Naive thymus-derived CD4-positive, alpha-beta T cell (primary cell): ENCODE results near the gene PTTG1. TPM values are rescaled to one million over a fixed set of nuclear protein-coding genes. Genes with fewer than 3 reads are reported as not detected.

Experiments
- ATAC-seq: fragments of 150-1000 bp; cut with Tn5 transposase; 2 replicates; pipeline ENCODE4 v1.10.0; 2021; ENCODE audit warnings: mild to moderate bottlenecking, moderate library complexity
- CTCF ChIA-PET: fragments of 350-600 bp; sonication (Branson Sonifier 250); formaldehyde crosslinking; loops from one replicate; lab custom pipeline; 2021; ENCODE audit warnings: antibody characterized with exemption; lab: Charles Lee
- POLR2A ChIA-PET: fragments of 350-600 bp; sonication (Branson Sonifier 250); formaldehyde crosslinking; loops from one replicate; lab custom pipeline; 2021; ENCODE audit warnings: antibody characterized with exemption, inconsistent platforms; lab: Charles Lee
- DNase-seq, 9 donors: peaks; one replicate each; pipeline versions ENCODE4 v3.0.0 to v3.0.0-alpha.2; 2020 to 2022; ENCODE audit warnings: mixed read lengths in 1 of 9
- H3K27ac ChIP-seq: one replicate; pipeline ENCODE4 v1.7.0; 2013; ENCODE audit warnings: mild to moderate bottlenecking, low read depth, low read length, moderate library complexity
- H3K27me3 ChIP-seq, 2 donors: one replicate each; pipeline ENCODE4 v1.7.0; 2013; ENCODE audit warnings: low read length in 2 of 2, mild to moderate bottlenecking in 2 of 2, moderate library complexity in 2 of 2; ENCODE audit not compliant: control insufficient read depth in 2 of 2, insufficient read depth in 2 of 2
- H3K36me3 ChIP-seq, 3 experiments: 1 replicate in 2 of 3; 2 replicates in 1 of 3; pipeline ENCODE4 v1.7.0; 2013; ENCODE audit warnings: low read length in 3 of 3, mild to moderate bottlenecking in 3 of 3, moderate library complexity in 1 of 3; ENCODE audit not compliant: insufficient read depth in 3 of 3, control insufficient read depth in 2 of 3
- H3K4me1 ChIP-seq, 2 donors: one replicate each; pipeline ENCODE4 v1.7.0; 2013; ENCODE audit warnings: low read length in 2 of 2, mild to moderate bottlenecking in 2 of 2, moderate library complexity in 1 of 2; ENCODE audit not compliant: control insufficient read depth in 2 of 2, insufficient read depth in 2 of 2
- H3K4me3 ChIP-seq: 2 replicates; pipeline ENCODE4 v1.7.0; 2013; ENCODE audit warnings: mild to moderate bottlenecking, low read length
- H3K9me3 ChIP-seq, 3 experiments: 1 replicate in 2 of 3; 2 replicates in 1 of 3; pipeline ENCODE4 v1.7.0; 2013; ENCODE audit warnings: low read length in 3 of 3; ENCODE audit not compliant: control insufficient read depth in 2 of 3
- H3K27ac Mint-ChIP-seq, 9 donors: one replicate each; pipeline ENCODE4 v1.8.0; 2020 to 2022; ENCODE audit warnings: mixed read lengths in 9 of 9, mild to moderate bottlenecking in 8 of 9, moderate library complexity in 5 of 9, inconsistent platforms in 2 of 9
- H3K27me3 Mint-ChIP-seq, 5 donors: one replicate each; pipeline ENCODE4 v1.8.0; 2021 to 2022; ENCODE audit warnings: mixed read lengths in 5 of 5, mild to moderate bottlenecking in 1 of 5
- H3K36me3 Mint-ChIP-seq, 5 donors: one replicate each; pipeline ENCODE4 v1.8.0; 2020 to 2022; ENCODE audit warnings: mixed read lengths in 5 of 5, mild to moderate bottlenecking in 3 of 5, inconsistent platforms in 1 of 5
- H3K4me1 Mint-ChIP-seq, 7 donors: one replicate each; pipeline ENCODE4 v1.8.0; 2020 to 2022; ENCODE audit warnings: mixed read lengths in 7 of 7, mild to moderate bottlenecking in 3 of 7, inconsistent platforms in 1 of 7
- H3K4me3 Mint-ChIP-seq, 10 donors: one replicate each; pipeline ENCODE4 v1.8.0; 2020 to 2022; ENCODE audit warnings: mild to moderate bottlenecking in 10 of 10, mixed read lengths in 10 of 10, moderate library complexity in 6 of 10, inconsistent platforms in 2 of 10
- H3K9me3 Mint-ChIP-seq, 11 donors: one replicate each; pipeline ENCODE4 v1.8.0; 2020 to 2022; ENCODE audit warnings: mixed read lengths in 11 of 11, mild to moderate bottlenecking in 4 of 11, inconsistent platforms in 1 of 11, moderate library complexity in 1 of 11
- intact Hi-C, 2 donors: fragments of 100-400 bp; cut with micrococcal nuclease; formaldehyde crosslinking; loops; one replicate each; pipeline ENCODE4 v1.15.1; 2023
- polyA plus RNA-seq, 2 donors: library from polyadenylated mRNA; unstranded; fragments of 300-500 nt; fragmentation: Illumina TruSeq; gene quantifications; one replicate each; pipeline ENCODE4 v1.2.3, GENCODE V29; 2021
- total RNA-seq, 6 experiments: library from RNA in 5 of 6; stranded (reverse) in 5 of 6; gene quantifications; 1 replicate in 5 of 6; 2 replicates in 1 of 6; pipeline ENCODE4 v1.2.3 and lab custom pipeline; 2021 to 2026

PTTG1 gene
- total and polyA plus RNA-seq, 7 experiments from 2014 or later = 3.8 to 97.7 (median 9.5) TPM

DNA sequence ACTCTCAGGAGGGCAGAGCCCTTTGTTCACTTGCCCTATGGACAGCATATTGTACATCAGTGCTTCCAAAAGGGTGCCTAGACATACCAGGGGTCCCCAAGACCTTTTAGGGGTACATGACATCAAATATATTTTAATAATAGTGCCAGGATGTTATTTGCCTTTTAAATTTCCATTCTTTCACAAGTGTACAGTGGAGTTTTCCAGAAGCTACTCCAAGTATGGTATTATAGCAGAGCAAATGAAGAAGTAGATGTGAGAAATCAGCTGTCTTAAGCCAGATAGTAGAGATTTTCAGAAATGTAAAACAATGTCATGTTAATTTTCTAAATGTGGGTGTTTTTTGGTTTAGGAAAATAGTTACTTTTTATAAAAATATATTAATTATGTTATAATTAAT, 15.6 kb downstream of the PTTG1 start:
- Mint-ChIP-seq H3K27ac (no peak overlapping the region), H3K4me3 (peak overlapping the region in 1 of 10 donors; percentile 5), H3K4me1 (peaks cover 0 to 40% (median 6%) of the 10 kb centered on the region in 7 donors), H3K9me3 (no peaks in the 10 kb centered on the region), H3K36me3 (no peaks in the 10 kb centered on the region), H3K27me3 (peaks cover 0 to 16% (median 12%) of the 10 kb centered on the region in 5 donors)
- Histone ChIP-seq H3K9me3 (no peaks in the 10 kb centered on the region), H3K36me3 (no peaks in the 10 kb centered on the region), H3K27ac (no peak overlapping the region), H3K4me1 (peaks cover 0 to 3% of the 10 kb centered on the region in 2 donors), H3K4me3 (no peak overlapping the region), H3K27me3 (no peaks in the 10 kb centered on the region)
- intact Hi-C loops = loop anchor here (5.0 to 10.0 kb wide), 3 partner anchors 188 to 1210 kb away; partner anchors contain the start of gene GABRB2 (in 1 of the 2)
- ChIA-PET POLR2A (interaction anchor here (0.5 to 2.7 kb wide), 2 partner anchors 30 to 46 kb away, joined by 3 to 11 read pairs; no protein-coding TSS in a partner anchor), CTCF (interaction anchor here (0.5 to 1.7 kb wide), 3 partner anchors 15 to 191 kb away, joined by 3 to 6 read pairs (median 3); no protein-coding TSS in a partner anchor)
- ATAC-seq (no peak), DNase-seq (no peak)

DNA sequence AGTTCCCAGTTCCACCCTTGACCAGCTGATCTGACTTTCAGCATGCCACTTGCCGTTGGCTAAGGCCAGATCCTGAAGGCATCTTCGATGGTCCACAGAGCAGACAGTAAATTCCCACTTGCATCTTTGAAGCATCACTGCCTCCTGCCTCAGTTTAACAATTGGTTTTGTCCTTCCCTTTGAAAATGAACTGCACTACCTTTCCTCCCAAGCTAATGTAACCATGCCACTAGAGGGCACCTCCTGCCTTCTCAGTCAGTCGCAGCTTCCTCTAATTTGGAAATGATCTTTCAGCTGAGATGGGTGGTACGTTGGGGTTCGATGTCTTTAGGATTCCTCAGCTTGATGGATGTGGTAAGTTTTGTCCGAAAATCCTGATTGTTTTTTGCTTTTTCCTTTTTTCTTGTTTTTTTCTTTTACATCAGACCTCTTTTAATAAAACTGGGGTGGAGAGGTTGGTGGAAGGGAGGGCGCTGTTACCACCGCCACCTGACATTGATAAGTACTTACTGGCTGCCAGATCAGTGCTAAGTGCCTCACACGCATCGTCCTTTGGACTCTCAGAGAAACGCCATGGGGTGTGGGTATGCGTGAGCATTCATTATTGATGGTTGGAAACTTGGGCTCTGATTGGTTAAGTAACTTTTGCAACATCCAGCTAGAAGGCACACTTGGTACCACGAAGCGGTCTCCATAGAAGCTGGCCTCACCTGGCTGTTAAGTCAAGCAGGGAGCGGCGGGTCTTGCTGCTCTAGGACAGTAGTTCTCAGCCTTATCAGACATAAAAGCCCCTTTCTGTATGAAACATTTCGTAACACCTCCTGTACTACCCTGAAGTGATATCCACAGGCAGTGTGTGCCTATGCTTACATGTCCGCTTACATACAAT, 16.9 kb downstream of the PTTG1 start:
- H3K4me3 Mint-ChIP-seq = peak overlapping the region; percentile 76 to 98 (median 86)
- ChIA-PET CTCF (interaction anchor here (0.6 to 3.4 kb wide), 28 partner anchors 10 to 369 kb away, joined by 3 to 42 read pairs (median 4); partner anchors contain the start of genes PTTG1 and SLU7), POLR2A (interaction anchor here (0.8 to 2.7 kb wide), 5 partner anchors 13 to 29 kb away, joined by 3 to 22 read pairs (median 5); partner anchors contain the start of genes PTTG1 and SLU7)
- Histone ChIP-seq H3K9me3 (no peaks in the 10 kb centered on the region), H3K27ac (peak overlapping the region; percentile 48), H3K4me1 (peaks cover 0 to 3% of the 10 kb centered on the region in 2 donors), H3K4me3 (peak overlapping the region; percentile 64), H3K36me3 (no peaks in the 10 kb centered on the region), H3K27me3 (no peaks in the 10 kb centered on the region)
- H3K27ac Mint-ChIP-seq = peak overlapping the region; percentile 47 to 97 (median 73)
- H3K27me3 Mint-ChIP-seq = peaks cover 0 to 16% (median 12%) of the 10 kb centered on the region in 5 donors
- ATAC-seq (peak; percentile 83), DNase-seq (peak; percentile 24 to 66 (median 55))
- peaks cover 0 to 2% (median 0%) of the 10 kb centered on the region in 5 donors for H3K36me3 Mint-ChIP-seq
- intact Hi-C loops = loop anchor here (1.0 to 10.0 kb wide), 12 partner anchors 17 to 1209 kb away; partner anchors contain the start of genes PTTG1 (in 2 of the 2) and GABRB2 (in 1 of the 2)
- H3K4me1 Mint-ChIP-seq = peaks cover 0 to 52% (median 6%) of the 10 kb centered on the region in 7 donors
- no peaks in the 10 kb centered on the region for H3K9me3 Mint-ChIP-seq

DNA sequence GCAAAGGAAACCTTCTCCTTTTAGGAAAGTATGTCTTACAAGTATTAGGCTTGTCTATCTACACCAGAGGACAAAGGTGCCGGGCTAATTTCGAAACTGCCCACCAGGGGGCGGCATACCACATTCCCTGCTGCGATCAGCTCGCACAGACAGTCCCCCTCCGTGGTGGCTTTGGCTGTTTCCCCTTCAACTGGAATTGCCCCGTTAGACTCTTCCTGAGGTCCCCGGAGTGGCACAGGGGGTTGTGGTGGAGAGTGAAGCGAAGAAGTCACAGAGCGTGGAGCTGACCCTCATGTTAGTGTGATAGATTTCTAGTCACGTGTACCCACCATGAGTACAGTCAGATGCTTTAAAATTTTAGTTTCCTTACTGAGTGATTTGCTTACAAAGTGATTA, 17.5 kb downstream of the PTTG1 start:
- POLR2A ChIA-PET = interaction anchor here (0.8 to 2.7 kb wide), 4 partner anchors 14 to 28 kb away, joined by 3 to 22 read pairs (median 8); partner anchors contain the start of genes PTTG1 and SLU7
- intact Hi-C loops = loop anchor here (1.0 to 10.0 kb wide), 10 partner anchors 18 to 1208 kb away; partner anchors contain the start of genes PTTG1 (in 2 of the 2) and GABRB2 (in 1 of the 2)
- H3K4me1 Mint-ChIP-seq = peaks cover 0 to 57% (median 6%) of the 10 kb centered on the region in 7 donors
- H3K9me3 ChIP-seq = no peaks in the 10 kb centered on the region
- H3K9me3 Mint-ChIP-seq = no peaks in the 10 kb centered on the region
- peak overlapping the region; percentile 64 for H3K4me3 ChIP-seq
- H3K4me1 ChIP-seq = peaks cover 0 to 3% of the 10 kb centered on the region in 2 donors
- peak overlapping the region; percentile 48 for H3K27ac ChIP-seq
- CTCF ChIA-PET = interaction anchor here (0.6 to 3.4 kb wide), 22 partner anchors 10 to 1283 kb away, joined by 3 to 42 read pairs (median 4); partner anchors contain the start of genes PTTG1 and SLU7
- H3K4me3 Mint-ChIP-seq = peak overlapping the region; percentile 76 to 98 (median 86)
- peak overlapping the region; percentile 47 to 97 (median 73) for H3K27ac Mint-ChIP-seq
- ATAC-seq = peak; percentile 91
- H3K27me3 Mint-ChIP-seq = peaks cover 0 to 14% (median 12%) of the 10 kb centered on the region in 5 donors
- H3K36me3 ChIP-seq = no peaks in the 10 kb centered on the region
- H3K36me3 Mint-ChIP-seq = peaks cover 0 to 2% (median 0%) of the 10 kb centered on the region in 5 donors
- H3K27me3 ChIP-seq = no peaks in the 10 kb centered on the region
- peak; percentile 74 to 89 (median 84) for DNase-seq

DNA sequence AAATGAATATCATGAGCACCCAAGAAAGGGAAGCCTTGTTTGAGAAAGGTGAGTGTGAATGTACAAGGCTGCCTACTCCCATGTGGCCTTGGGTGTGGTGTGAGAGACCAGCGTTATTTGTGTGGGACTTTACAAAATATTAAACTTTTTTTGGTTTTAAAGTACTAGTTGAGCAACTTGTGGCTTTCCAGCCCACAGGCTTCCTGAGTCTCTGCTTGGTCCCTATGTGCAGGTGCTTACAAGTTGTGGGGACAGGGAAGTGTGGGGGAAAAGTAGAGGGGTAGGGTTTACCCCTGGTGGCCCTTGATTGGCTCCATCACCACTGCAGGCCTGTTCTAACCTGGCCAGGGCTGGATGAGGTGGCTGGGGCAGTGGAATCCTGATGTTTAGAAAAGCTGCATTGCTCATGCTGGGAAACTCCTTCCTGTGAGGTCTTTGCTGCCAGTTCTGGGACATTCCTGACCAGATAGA, 19.7 kb downstream of the PTTG1 start:
- peaks cover 0 to 5% (median 0%) of the 10 kb centered on the region in 5 donors for H3K36me3 Mint-ChIP-seq
- no peak overlapping the region for H3K4me3 ChIP-seq
- H3K4me3 Mint-ChIP-seq = peak overlapping the region in 1 of 10 donors; percentile 18
- H3K4me1 Mint-ChIP-seq = peaks cover 0 to 66% (median 6%) of the 10 kb centered on the region in 7 donors
- no peak overlapping the region for H3K27ac ChIP-seq
- DNase-seq (no peak), ATAC-seq (no peak)
- POLR2A ChIA-PET = no interaction called here
- H3K36me3 ChIP-seq = no peaks in the 10 kb centered on the region
- H3K9me3 ChIP-seq = no peaks in the 10 kb centered on the region
- CTCF ChIA-PET = interaction anchor here (0.5 to 3.4 kb wide), 5 partner anchors 14 to 402 kb away, joined by 3 to 42 read pairs (median 4); partner anchors contain the start of genes PTTG1 and SLU7
- intact Hi-C loops = no loop called here
- no peaks in the 10 kb centered on the region for H3K27me3 ChIP-seq
- H3K9me3 Mint-ChIP-seq = no peaks in the 10 kb centered on the region
- H3K4me1 ChIP-seq = peaks cover 0 to 3% of the 10 kb centered on the region in 2 donors
- H3K27me3 Mint-ChIP-seq = no peaks in the 10 kb centered on the region
- no peak overlapping the region for H3K27ac Mint-ChIP-seq

DNA sequence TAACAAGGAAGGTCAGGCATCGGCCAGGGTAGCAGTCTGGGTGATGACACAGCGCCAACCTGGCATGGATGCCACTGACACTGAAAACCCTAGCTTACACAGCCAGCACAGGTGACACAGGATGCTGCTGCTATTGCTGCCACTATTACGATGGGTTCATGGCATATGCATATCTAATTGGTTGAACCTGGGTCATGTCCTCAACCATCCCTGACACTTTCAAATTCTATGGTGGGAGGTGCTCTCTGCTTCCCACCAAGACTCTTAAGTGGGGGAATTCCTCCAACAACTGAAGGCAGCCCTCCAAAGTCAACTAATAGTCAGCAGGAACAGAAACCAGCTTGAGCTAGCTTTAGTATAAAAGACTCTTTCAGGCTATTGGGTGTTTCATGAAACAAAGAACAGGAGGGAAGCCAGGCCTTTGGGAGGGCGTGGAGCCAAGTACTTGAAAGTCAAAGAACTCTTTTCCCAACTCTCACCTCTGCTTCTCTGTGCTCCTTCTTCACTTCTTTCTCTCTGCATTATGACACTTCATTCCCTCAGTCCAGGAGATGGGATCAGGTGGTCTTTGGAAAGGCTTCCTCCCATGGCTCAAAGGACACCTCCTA, 21.3 kb downstream of the PTTG1 start:
- no peak overlapping the region for H3K4me3 Mint-ChIP-seq
- no peak overlapping the region for H3K27ac ChIP-seq
- peaks cover 0 to 6% (median 0%) of the 10 kb centered on the region in 5 donors for H3K36me3 Mint-ChIP-seq
- H3K4me1 Mint-ChIP-seq = peaks cover 0 to 62% (median 6%) of the 10 kb centered on the region in 7 donors
- no peaks in the 10 kb centered on the region for H3K36me3 ChIP-seq
- H3K4me3 ChIP-seq = no peak overlapping the region
- ATAC-seq = no peak
- H3K9me3 ChIP-seq = no peaks in the 10 kb centered on the region
- intact Hi-C loops = no loop called here
- H3K27me3 ChIP-seq = no peaks in the 10 kb centered on the region
- no peaks in the 10 kb centered on the region for H3K27me3 Mint-ChIP-seq
- DNase-seq = no peak
- no peak overlapping the region for H3K27ac Mint-ChIP-seq
- ChIA-PET CTCF (interaction anchor here (0.7 kb wide), 1 partner anchor 189 kb away, joined by 3 read pairs; no protein-coding TSS in a partner anchor), POLR2A (no interaction called here)
- H3K4me1 ChIP-seq = peaks cover 0 to 3% of the 10 kb centered on the region in 2 donors
- no peaks in the 10 kb centered on the region for H3K9me3 Mint-ChIP-seq

DNA sequence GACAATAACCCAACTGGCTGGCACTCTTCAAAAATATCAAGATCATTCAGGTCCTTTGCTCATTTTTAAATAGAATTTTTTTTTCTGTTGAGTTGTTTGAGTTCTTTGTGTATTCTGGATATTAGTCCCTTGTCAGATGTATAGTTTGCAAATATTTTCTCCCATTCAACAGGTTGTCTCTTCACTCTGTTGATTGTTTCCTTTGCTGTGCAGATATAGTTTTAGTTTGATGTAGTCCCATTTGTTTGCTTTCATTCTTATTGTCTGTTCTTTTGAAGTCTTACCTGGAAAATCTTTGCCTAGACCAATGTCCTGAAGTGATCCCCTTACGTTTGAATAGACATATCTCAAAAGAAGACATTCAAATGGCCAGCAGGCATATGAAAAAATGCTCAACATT, 22.8 kb downstream of the PTTG1 start:
- no peaks in the 10 kb centered on the region for H3K27me3 Mint-ChIP-seq
- no peak overlapping the region for H3K4me3 ChIP-seq

More for the DNA sequence above, 22.8 kb downstream of the PTTG1 start:
- POLR2A ChIA-PET = no interaction called here
- no peak overlapping the region for H3K27ac ChIP-seq
- no peaks in the 10 kb centered on the region for H3K36me3 ChIP-seq
- intact Hi-C loops = no loop called here
- peaks cover 0 to 3% of the 10 kb centered on the region in 2 donors for H3K4me1 ChIP-seq
- peaks cover 0 to 49% (median 0%) of the 10 kb centered on the region in 7 donors for H3K4me1 Mint-ChIP-seq
- CTCF ChIA-PET = no interaction called here
- no peaks in the 10 kb centered on the region for H3K27me3 ChIP-seq
- no peak overlapping the region for H3K4me3 Mint-ChIP-seq
- H3K9me3 ChIP-seq = no peaks in the 10 kb centered on the region
- ATAC-seq (no peak), DNase-seq (no peak)
- peaks cover 0 to 4% (median 0%) of the 10 kb centered on the region in 11 donors for H3K9me3 Mint-ChIP-seq
- H3K27ac Mint-ChIP-seq = no peak overlapping the region
- H3K36me3 Mint-ChIP-seq = peaks cover 0 to 14% (median 0%) of the 10 kb centered on the region in 5 donors
